H1 (cell line): ENCODE data around the gene PRKAG1. TPM values are rescaled to one million over a fixed set of nuclear protein-coding genes. Genes with fewer than 3 reads are reported as not detected.

Experiments
- EP300 ChIP-seq, 2 experiments: IDR thresholded peaks; 1 replicate in 1 of 2; 2 replicates in 1 of 2; pipeline ENCODE4 v1.6.1; 2011 to 2012; ENCODE audit warnings: low read depth in 2 of 2, low read length in 2 of 2, mild to moderate bottlenecking in 2 of 2, borderline replicate concordance in 1 of 2, inconsistent platforms in 1 of 2, moderate library complexity in 1 of 2
- EZH2 ChIP-seq: fragments of 200-600 bp; sonication (generic); IDR thresholded peaks from 2 replicates; pipeline ENCODE4 v1.7.1; 2012; ENCODE audit warnings: low read depth, mild to moderate bottlenecking, moderate library complexity, low read length, inconsistent platforms; ENCODE audit not compliant: severe bottlenecking
- HDAC2 ChIP-seq, 2 experiments: fragments of 300-600 bp in 1 of 2; sonication (generic) in 1 of 2; IDR thresholded peaks; 2 replicates each; pipeline ENCODE4 v1.6.1; 2011 to 2012; ENCODE audit warnings: low read depth in 2 of 2, low read length in 2 of 2, mild to moderate bottlenecking in 2 of 2, moderate library complexity in 2 of 2, borderline replicate concordance in 1 of 2, inconsistent platforms in 1 of 2
- SUZ12 ChIP-seq: fragments of 200-600 bp; sonication (generic); IDR thresholded peaks from 2 replicates; pipeline ENCODE4 v1.6.1; 2012; ENCODE audit warnings: mild to moderate bottlenecking, inconsistent platforms, low read length, moderate library complexity, mixed read lengths
- TBP ChIP-seq: IDR thresholded peaks from 2 replicates; pipeline ENCODE4 v1.6.1; 2011; ENCODE audit warnings: low read depth, low read length, improper control_type of control experiment
- polyA plus RNA-seq, 7 experiments: library from polyadenylated mRNA; depleted of rRNA in 3 of 7; stranded (reverse) in 5 of 7; unstranded in 2 of 7; fragments of >200 nt in 5 of 7; fragments of 200-250 nt in 2 of 7; gene quantifications; 1 replicate in 5 of 7; 2 replicates in 1 of 7; 4 replicates in 1 of 7; pipeline versions ENCODE4 v1.2.1 to v1.2.3, GENCODE V29; 2011 to 2013; ENCODE audit warnings: missing spikeins in 2 of 7, mixed read lengths in 2 of 7
- total RNA-seq: library from RNA; stranded (reverse); fragmentation: NEBNext Ultra II Directional; extraction: Animal tissue kit (Norgen Biotek cat#: 25700); gene quantifications from 2 replicates; pipeline ENCODE4 v1.2.1, GENCODE V29; 2021
- TF ChIP-seq, protein P1 (sequence below): IDR thresholded peaks from 2 replicates; pipeline ENCODE4 v1.6.1; 2012; ENCODE audit warnings: inconsistent platforms
- TF ChIP-seq, protein P2 (sequence below): fragments of 300-600 bp; sonication (generic); IDR thresholded peaks from 2 replicates; pipeline ENCODE4 v1.7.1; 2012; ENCODE audit warnings: low read length, moderate library complexity, mild to moderate bottlenecking, inconsistent platforms; ENCODE audit not compliant: insufficient replicate concordance

The PRKAG1 gene
- total and polyA plus RNA-seq, 2 of the 8 experiments (the other 6 are each of a cell fraction or from before 2014, with no cell fraction given): 38.6 to 57.5 TPM

DNA sequence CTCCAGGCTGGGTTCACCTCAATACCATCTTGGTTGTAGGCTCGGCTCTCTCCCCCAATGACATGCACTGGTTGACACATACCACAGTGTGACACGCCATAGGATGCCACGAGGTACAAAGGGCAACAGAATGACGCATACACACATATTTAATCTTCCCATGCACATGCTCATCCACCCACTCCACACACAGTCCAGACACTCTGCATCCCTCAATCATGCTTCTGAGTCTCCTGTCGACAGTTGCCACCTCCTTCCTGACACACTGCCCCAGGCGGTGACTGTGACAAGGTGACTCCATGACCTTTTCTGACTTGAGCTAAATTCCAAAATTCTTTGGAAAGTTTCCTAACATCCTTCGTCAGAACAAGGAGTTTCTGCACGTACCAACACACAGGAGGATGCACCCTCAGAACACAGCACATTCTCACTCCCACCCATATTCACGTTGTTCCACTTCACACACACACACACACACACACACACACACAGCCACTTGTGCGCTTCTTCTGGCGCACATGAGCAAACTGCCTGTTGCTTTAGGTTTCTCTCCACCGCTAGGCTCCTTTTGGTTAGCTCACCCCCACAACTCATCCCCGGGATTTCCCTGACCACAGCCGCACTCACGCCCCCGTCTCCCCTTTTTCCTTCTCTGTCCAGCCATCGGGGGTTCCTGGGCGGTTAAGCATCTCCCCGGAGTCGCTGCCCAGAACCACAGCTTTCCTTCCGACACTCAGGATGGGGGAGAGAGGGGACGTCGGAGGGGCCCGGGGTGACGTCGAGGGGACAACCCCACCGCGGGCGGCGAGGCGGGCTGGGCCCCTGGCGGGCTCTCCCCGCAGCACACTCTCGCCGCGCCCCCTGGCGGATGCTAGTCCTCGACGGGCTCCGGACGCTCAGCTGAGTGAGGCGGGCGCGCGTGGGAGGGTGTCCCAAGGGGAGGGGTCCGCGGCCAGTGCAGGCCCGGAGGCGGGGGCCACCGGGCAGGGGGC, 41.0 kb downstream of the PRKAG1 start (continued):
- TF ChIP-seq EP300 (IDR thresholded peaks at IDR 0.05; ENCODE audit: borderline replicate concordance in 1 of 2, low read depth in 2 of 2, low read length in 2 of 2) (no peak), TBP (no peak), HDAC2 (IDR thresholded peaks at IDR 0.05; ENCODE audit: borderline replicate concordance in 1 of 2, low read depth in 2 of 2, low read length in 2 of 2) (peak; percentile 56 to 91; a peak in 2 of 4 replicates), SUZ12 (no peak), EZH2 (no peak)
- TF ChIP-seq, protein P1, sequence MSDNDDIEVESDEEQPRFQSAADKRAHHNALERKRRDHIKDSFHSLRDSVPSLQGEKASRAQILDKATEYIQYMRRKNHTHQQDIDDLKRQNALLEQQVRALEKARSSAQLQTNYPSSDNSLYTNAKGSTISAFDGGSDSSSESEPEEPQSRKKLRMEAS: 0 out of 2 replicates have a peak, but pooled peaks have one; percentile 32
- TF ChIP-seq, protein P2, sequence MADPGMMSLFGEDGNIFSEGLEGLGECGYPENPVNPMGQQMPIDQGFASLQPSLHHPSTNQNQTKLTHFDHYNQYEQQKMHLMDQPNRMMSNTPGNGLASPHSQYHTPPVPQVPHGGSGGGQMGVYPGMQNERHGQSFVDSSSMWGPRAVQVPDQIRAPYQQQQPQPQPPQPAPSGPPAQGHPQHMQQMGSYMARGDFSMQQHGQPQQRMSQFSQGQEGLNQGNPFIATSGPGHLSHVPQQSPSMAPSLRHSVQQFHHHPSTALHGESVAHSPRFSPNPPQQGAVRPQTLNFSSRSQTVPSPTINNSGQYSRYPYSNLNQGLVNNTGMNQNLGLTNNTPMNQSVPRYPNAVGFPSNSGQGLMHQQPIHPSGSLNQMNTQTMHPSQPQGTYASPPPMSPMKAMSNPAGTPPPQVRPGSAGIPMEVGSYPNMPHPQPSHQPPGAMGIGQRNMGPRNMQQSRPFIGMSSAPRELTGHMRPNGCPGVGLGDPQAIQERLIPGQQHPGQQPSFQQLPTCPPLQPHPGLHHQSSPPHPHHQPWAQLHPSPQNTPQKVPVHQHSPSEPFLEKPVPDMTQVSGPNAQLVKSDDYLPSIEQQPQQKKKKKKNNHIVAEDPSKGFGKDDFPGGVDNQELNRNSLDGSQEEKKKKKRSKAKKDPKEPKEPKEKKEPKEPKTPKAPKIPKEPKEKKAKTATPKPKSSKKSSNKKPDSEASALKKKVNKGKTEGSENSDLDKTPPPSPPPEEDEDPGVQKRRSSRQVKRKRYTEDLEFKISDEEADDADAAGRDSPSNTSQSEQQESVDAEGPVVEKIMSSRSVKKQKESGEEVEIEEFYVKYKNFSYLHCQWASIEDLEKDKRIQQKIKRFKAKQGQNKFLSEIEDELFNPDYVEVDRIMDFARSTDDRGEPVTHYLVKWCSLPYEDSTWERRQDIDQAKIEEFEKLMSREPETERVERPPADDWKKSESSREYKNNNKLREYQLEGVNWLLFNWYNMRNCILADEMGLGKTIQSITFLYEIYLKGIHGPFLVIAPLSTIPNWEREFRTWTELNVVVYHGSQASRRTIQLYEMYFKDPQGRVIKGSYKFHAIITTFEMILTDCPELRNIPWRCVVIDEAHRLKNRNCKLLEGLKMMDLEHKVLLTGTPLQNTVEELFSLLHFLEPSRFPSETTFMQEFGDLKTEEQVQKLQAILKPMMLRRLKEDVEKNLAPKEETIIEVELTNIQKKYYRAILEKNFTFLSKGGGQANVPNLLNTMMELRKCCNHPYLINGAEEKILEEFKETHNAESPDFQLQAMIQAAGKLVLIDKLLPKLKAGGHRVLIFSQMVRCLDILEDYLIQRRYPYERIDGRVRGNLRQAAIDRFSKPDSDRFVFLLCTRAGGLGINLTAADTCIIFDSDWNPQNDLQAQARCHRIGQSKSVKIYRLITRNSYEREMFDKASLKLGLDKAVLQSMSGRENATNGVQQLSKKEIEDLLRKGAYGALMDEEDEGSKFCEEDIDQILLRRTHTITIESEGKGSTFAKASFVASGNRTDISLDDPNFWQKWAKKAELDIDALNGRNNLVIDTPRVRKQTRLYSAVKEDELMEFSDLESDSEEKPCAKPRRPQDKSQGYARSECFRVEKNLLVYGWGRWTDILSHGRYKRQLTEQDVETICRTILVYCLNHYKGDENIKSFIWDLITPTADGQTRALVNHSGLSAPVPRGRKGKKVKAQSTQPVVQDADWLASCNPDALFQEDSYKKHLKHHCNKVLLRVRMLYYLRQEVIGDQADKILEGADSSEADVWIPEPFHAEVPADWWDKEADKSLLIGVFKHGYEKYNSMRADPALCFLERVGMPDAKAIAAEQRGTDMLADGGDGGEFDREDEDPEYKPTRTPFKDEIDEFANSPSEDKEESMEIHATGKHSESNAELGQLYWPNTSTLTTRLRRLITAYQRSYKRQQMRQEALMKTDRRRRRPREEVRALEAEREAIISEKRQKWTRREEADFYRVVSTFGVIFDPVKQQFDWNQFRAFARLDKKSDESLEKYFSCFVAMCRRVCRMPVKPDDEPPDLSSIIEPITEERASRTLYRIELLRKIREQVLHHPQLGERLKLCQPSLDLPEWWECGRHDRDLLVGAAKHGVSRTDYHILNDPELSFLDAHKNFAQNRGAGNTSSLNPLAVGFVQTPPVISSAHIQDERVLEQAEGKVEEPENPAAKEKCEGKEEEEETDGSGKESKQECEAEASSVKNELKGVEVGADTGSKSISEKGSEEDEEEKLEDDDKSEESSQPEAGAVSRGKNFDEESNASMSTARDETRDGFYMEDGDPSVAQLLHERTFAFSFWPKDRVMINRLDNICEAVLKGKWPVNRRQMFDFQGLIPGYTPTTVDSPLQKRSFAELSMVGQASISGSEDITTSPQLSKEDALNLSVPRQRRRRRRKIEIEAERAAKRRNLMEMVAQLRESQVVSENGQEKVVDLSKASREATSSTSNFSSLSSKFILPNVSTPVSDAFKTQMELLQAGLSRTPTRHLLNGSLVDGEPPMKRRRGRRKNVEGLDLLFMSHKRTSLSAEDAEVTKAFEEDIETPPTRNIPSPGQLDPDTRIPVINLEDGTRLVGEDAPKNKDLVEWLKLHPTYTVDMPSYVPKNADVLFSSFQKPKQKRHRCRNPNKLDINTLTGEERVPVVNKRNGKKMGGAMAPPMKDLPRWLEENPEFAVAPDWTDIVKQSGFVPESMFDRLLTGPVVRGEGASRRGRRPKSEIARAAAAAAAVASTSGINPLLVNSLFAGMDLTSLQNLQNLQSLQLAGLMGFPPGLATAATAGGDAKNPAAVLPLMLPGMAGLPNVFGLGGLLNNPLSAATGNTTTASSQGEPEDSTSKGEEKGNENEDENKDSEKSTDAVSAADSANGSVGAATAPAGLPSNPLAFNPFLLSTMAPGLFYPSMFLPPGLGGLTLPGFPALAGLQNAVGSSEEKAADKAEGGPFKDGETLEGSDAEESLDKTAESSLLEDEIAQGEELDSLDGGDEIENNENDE: no peak
